ENCODE measurements around the gene CDK14.
"Not testable (repeated sequence)": the region's sequence is repeated elsewhere in the genome, so short reads cannot be mapped to it uniquely, and the experiment has no call there.

The CDK14 gene

GRCh38 chr7:91169830-91170191 lies 573.7 kb downstream of the CDK14 start:
- no peak for TF ChIP-seq CTCF (IDR thresholded peaks at IDR 0.05; ENCODE audit: insufficient read depth, low read depth, low read length, missing control alignments)
- DNase-seq (ENCODE audit: low read depth), result no peak
- H3K4me3 ChIP-seq (ENCODE audit: low read depth, low read length), result no peak overlapping the region

- not testable (repeated sequence) for H3K4me3 ChIP-seq (ENCODE audit: low read depth, low read length); DNase-seq (ENCODE audit: low read depth)
Measured at GRCh38 chr7:91173265-91173664, 577.1 kb downstream of the CDK14 start.

GRCh38 chr7:91180746-91181145 lies 584.6 kb downstream of the CDK14 start:
- no peak overlapping the region for H3K4me3 ChIP-seq (ENCODE audit: low read depth, low read length)
- DNase-seq (ENCODE audit: low read depth), result no peak
- TF ChIP-seq CTCF (IDR thresholded peaks at IDR 0.05; ENCODE audit: insufficient read depth, low read depth, low read length, missing control alignments), result no peak

GRCh38 chr7:91181949-91182348 lies 585.8 kb downstream of the CDK14 start:
- no peak for DNase-seq (ENCODE audit: low read depth)
- no peak for TF ChIP-seq CTCF (IDR thresholded peaks at IDR 0.05; ENCODE audit: insufficient read depth, low read depth, low read length, missing control alignments)
- H3K4me3 ChIP-seq (ENCODE audit: low read depth, low read length), result no peak overlapping the region

- no peak for DNase-seq (ENCODE audit: low read depth)
- no peak for TF ChIP-seq CTCF (IDR thresholded peaks at IDR 0.05; ENCODE audit: insufficient read depth, low read depth, low read length, missing control alignments)
- H3K4me3 ChIP-seq (ENCODE audit: low read depth, low read length), result no peak overlapping the region
Measured at GRCh38 chr7:91182819-91183764, 587.0 kb downstream of the CDK14 start.

GRCh38 chr7:91185771-91186170 lies 589.6 kb downstream of the CDK14 start:
- no peak for DNase-seq (ENCODE audit: low read depth)
- TF ChIP-seq CTCF (IDR thresholded peaks at IDR 0.05; ENCODE audit: insufficient read depth, low read depth, low read length, missing control alignments), result no peak

GRCh38 chr7:91187061-91187460 lies 590.9 kb downstream of the CDK14 start:
- no peak for TF ChIP-seq CTCF (IDR thresholded peaks at IDR 0.05; ENCODE audit: insufficient read depth, low read depth, low read length, missing control alignments)
- DNase-seq (ENCODE audit: low read depth), result no peak
- no peak overlapping the region for H3K4me3 ChIP-seq (ENCODE audit: low read depth, low read length)

More at GRCh38 chr7:91185771-91186170, 589.6 kb downstream of the CDK14 start:
- no peak overlapping the region for H3K4me3 ChIP-seq (ENCODE audit: low read depth, low read length)

All from GM12865 (cell line).